NT2/D1 (cell line): ENCODE results near the gene IDH3A.

Experiments used
- YY1 ChIP-seq: IDR thresholded peaks from 2 replicates; pipeline ENCODE4 v1.6.1; 2011; ENCODE audit not compliant: insufficient read length, insufficient read depth
- ZNF274 ChIP-seq: IDR thresholded peaks from 2 replicates; pipeline ENCODE4 v1.6.1; 2011; ENCODE audit warnings: mild to moderate bottlenecking, low read depth, low read length

DNA sequence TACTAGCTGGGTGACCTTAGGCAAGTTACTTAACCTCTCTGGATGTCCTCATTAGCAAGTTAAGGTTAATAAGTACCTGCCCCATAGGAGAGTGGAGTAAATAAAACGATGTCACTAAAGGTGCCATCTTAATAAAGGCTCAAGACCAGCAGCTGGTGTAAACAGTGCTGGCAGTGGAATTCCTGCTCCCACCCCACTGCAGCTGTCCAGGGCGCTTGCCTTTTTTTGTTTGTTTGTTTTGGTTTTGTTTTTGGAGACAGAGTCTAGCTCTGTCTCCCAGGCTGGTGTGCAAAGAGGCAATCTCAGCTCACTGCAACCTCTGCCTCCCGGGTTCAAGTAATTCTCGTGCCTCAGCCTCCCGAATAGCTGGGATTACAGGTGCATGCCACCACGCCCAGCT, 28.9 kb downstream of the IDH3A start:
- TF ChIP-seq YY1 (no peak), ZNF274 (no peak)
